Measurements from ENCODE around the gene RRAGD. TPM values are rescaled to one million over a fixed set of nuclear protein-coding genes. Genes with fewer than 3 reads are reported as not detected.

The RRAGD gene
- 1 to 10 TPM in 1 of 2 donors, under 1 TPM in 1; 0.98 to 1.3 TPM for total RNA-seq

- Mint-ChIP-seq H3K27ac (no peak within 1 kb of the TSS), H3K4me1 (ENCODE audit: low read depth in 2 of 2) (peaks cover 0 to 3% of the 10 kb centered on the region in 2 donors), H3K9me3 (no peaks in the 10 kb centered on the region), H3K27me3 (peaks cover 21 to 33% of the 10 kb centered on the region in 2 donors), H3K4me3 (peak within 1 kb of the TSS; percentile 82), H3K36me3 (no peaks in the 10 kb centered on the region)
- DNase-seq (ENCODE audit: low spot score) = no peak
- peak; percentile 84 to 88 for ATAC-seq
Measured at GRCh38 chr6:89412071-89413005, at the start of gene RRAGD. TSS of gene RRAGD (minus strand) at chr6:89412273. CDS start at chr6:89411993, 280 bp downstream.

- Mint-ChIP-seq H3K27me3 (no peaks in the 10 kb centered on the region), H3K4me1 (ENCODE audit: low read depth in 2 of 2) (no peaks in the 10 kb centered on the region), H3K27ac (no peak overlapping the region), H3K4me3 (no peak overlapping the region), H3K9me3 (no peaks in the 10 kb centered on the region), H3K36me3 (no peaks in the 10 kb centered on the region)
- ATAC-seq (no peak), DNase-seq (ENCODE audit: low spot score) (no peak)
Measured at GRCh38 chr6:89460713-89461112, 48.6 kb upstream of the RRAGD start.

- Mint-ChIP-seq H3K4me3 (no peak overlapping the region), H3K27me3 (no peaks in the 10 kb centered on the region), H3K27ac (no peak overlapping the region), H3K36me3 (no peaks in the 10 kb centered on the region), H3K4me1 (ENCODE audit: low read depth in 2 of 2) (no peaks in the 10 kb centered on the region), H3K9me3 (no peaks in the 10 kb centered on the region)
- no peak for DNase-seq (ENCODE audit: low spot score)
- ATAC-seq = no peak
Measured at GRCh38 chr6:89459501-89459900, 47.4 kb upstream of the RRAGD start.

GRCh38 chr6:89458704-89459103, 46.6 kb upstream of the RRAGD start:
- ATAC-seq (no peak), DNase-seq (ENCODE audit: low spot score) (no peak)
- H3K27ac Mint-ChIP-seq = no peak overlapping the region
- no peaks in the 10 kb centered on the region for H3K36me3 Mint-ChIP-seq
- H3K9me3 Mint-ChIP-seq = no peaks in the 10 kb centered on the region
- peaks cover 0 to 4% of the 10 kb centered on the region in 2 donors for H3K4me1 Mint-ChIP-seq (ENCODE audit: low read depth in 2 of 2)
- no peaks in the 10 kb centered on the region for H3K27me3 Mint-ChIP-seq
- no peak overlapping the region for H3K4me3 Mint-ChIP-seq

GRCh38 chr6:89454300-89454699, 42.2 kb upstream of the RRAGD start:
- Mint-ChIP-seq H3K4me1 (ENCODE audit: low read depth in 2 of 2) (peaks cover 0 to 4% of the 10 kb centered on the region in 2 donors), H3K27me3 (no peaks in the 10 kb centered on the region), H3K27ac (no peak overlapping the region), H3K4me3 (no peak overlapping the region), H3K36me3 (no peaks in the 10 kb centered on the region), H3K9me3 (no peaks in the 10 kb centered on the region)
- no peak for ATAC-seq
- DNase-seq (ENCODE audit: low spot score) = no peak

GRCh38 chr6:89452281-89452680, 40.2 kb upstream of the RRAGD start:
- Mint-ChIP-seq H3K4me3 (no peak overlapping the region), H3K27ac (no peak overlapping the region), H3K36me3 (no peaks in the 10 kb centered on the region), H3K4me1 (ENCODE audit: low read depth in 2 of 2) (peaks cover 0 to 4% of the 10 kb centered on the region in 2 donors), H3K27me3 (no peaks in the 10 kb centered on the region), H3K9me3 (no peaks in the 10 kb centered on the region)
- ATAC-seq = no peak
- DNase-seq (ENCODE audit: low spot score) = no peak

GRCh38 chr6:89449193-89449592, 37.1 kb upstream of the RRAGD start:
- H3K36me3 Mint-ChIP-seq = no peaks in the 10 kb centered on the region
- no peaks in the 10 kb centered on the region for H3K9me3 Mint-ChIP-seq
- no peaks in the 10 kb centered on the region for H3K27me3 Mint-ChIP-seq
- no peak overlapping the region for H3K27ac Mint-ChIP-seq
- DNase-seq (ENCODE audit: low spot score) = no peak
- H3K4me3 Mint-ChIP-seq = no peak overlapping the region
- ATAC-seq = no peak
- peaks cover 0 to 2% of the 10 kb centered on the region in 2 donors for H3K4me1 Mint-ChIP-seq (ENCODE audit: low read depth in 2 of 2)

- H3K27me3 Mint-ChIP-seq = no peaks in the 10 kb centered on the region
- DNase-seq (ENCODE audit: low spot score) = no peak
- no peaks in the 10 kb centered on the region for H3K4me1 Mint-ChIP-seq (ENCODE audit: low read depth in 2 of 2)
- ATAC-seq = no peak
- H3K36me3 Mint-ChIP-seq = no peaks in the 10 kb centered on the region
- H3K9me3 Mint-ChIP-seq = no peaks in the 10 kb centered on the region
- no peak overlapping the region for H3K4me3 Mint-ChIP-seq
- no peak overlapping the region for H3K27ac Mint-ChIP-seq
Measured at GRCh38 chr6:89443658-89444057, 31.6 kb upstream of the RRAGD start.

GRCh38 chr6:89440200-89440599, 28.1 kb upstream of the RRAGD start:
- H3K27me3 Mint-ChIP-seq = no peaks in the 10 kb centered on the region
- no peaks in the 10 kb centered on the region for H3K4me1 Mint-ChIP-seq (ENCODE audit: low read depth in 2 of 2)
- no peak for ATAC-seq
- no peaks in the 10 kb centered on the region for H3K36me3 Mint-ChIP-seq
- no peaks in the 10 kb centered on the region for H3K9me3 Mint-ChIP-seq
- DNase-seq (ENCODE audit: low spot score) = no peak
- no peak overlapping the region for H3K27ac Mint-ChIP-seq
- H3K4me3 Mint-ChIP-seq = no peak overlapping the region

GRCh38 chr6:89439014-89439413, 26.9 kb upstream of the RRAGD start:
- Mint-ChIP-seq H3K4me3 (no peak overlapping the region), H3K27me3 (no peaks in the 10 kb centered on the region), H3K36me3 (no peaks in the 10 kb centered on the region), H3K9me3 (no peaks in the 10 kb centered on the region), H3K4me1 (ENCODE audit: low read depth in 2 of 2) (no peaks in the 10 kb centered on the region), H3K27ac (no peak overlapping the region)
- no peak for ATAC-seq
- no peak for DNase-seq (ENCODE audit: low spot score)

- no peak overlapping the region for H3K4me3 Mint-ChIP-seq
Measured at GRCh38 chr6:89438248-89438647, 26.2 kb upstream of the RRAGD start.

GRCh38 chr6:89436226-89436625, 24.2 kb upstream of the RRAGD start:
- no peaks in the 10 kb centered on the region for H3K36me3 Mint-ChIP-seq
- ATAC-seq (no peak), DNase-seq (ENCODE audit: low spot score) (no peak)
- no peak overlapping the region for H3K27ac Mint-ChIP-seq
- H3K4me3 Mint-ChIP-seq = no peak overlapping the region
- H3K4me1 Mint-ChIP-seq (ENCODE audit: low read depth in 2 of 2) = peaks cover 5 to 9% of the 10 kb centered on the region in 2 donors
- no peaks in the 10 kb centered on the region for H3K9me3 Mint-ChIP-seq
- H3K27me3 Mint-ChIP-seq = peaks cover 0 to 2% of the 10 kb centered on the region in 2 donors

More at GRCh38 chr6:89438248-89438647, 26.2 kb upstream of the RRAGD start:
- DNase-seq (ENCODE audit: low spot score) = no peak
- Mint-ChIP-seq H3K4me1 (ENCODE audit: low read depth in 2 of 2) (peaks cover 0 to 3% of the 10 kb centered on the region in 2 donors), H3K27me3 (no peaks in the 10 kb centered on the region), H3K27ac (no peak overlapping the region), H3K9me3 (no peaks in the 10 kb centered on the region), H3K36me3 (no peaks in the 10 kb centered on the region)
- no peak for ATAC-seq

GRCh38 chr6:89434954-89435353, 22.9 kb upstream of the RRAGD start:
- Mint-ChIP-seq H3K27ac (no peak overlapping the region), H3K36me3 (no peaks in the 10 kb centered on the region), H3K4me3 (no peak overlapping the region), H3K27me3 (peaks cover 2% of the 10 kb centered on the region in 2 donors), H3K4me1 (ENCODE audit: low read depth in 2 of 2) (peaks cover 5 to 9% of the 10 kb centered on the region in 2 donors), H3K9me3 (no peaks in the 10 kb centered on the region)
- ATAC-seq (no peak), DNase-seq (ENCODE audit: low spot score) (no peak)

- Mint-ChIP-seq H3K27me3 (peaks cover 4 to 8% of the 10 kb centered on the region in 2 donors), H3K9me3 (no peaks in the 10 kb centered on the region), H3K27ac (peak overlapping the region in 1 of 2 donors; percentile 28), H3K36me3 (no peaks in the 10 kb centered on the region), H3K4me1 (ENCODE audit: low read depth in 2 of 2) (peaks cover 5 to 9% of the 10 kb centered on the region in 2 donors), H3K4me3 (peak overlapping the region; percentile 63)
- no peak for ATAC-seq
- no peak for DNase-seq (ENCODE audit: low spot score)
Measured at GRCh38 chr6:89434150-89434499, 22.1 kb upstream of the RRAGD start.

Measured in natural killer cell treated with Interleukin-12 subunit alpha and Interleukin-12 subunit beta and Interleukin-15 and Interleukin-18, amount 100 ng/mL, for 72 hours (primary cell).